ENCODE measurements around the gene ZNF618. TPM values are rescaled to one million over a fixed set of nuclear protein-coding genes. Genes with fewer than 3 reads are reported as not detected.

Gene ZNF618
- total and polyA plus RNA-seq, 8 donors: 5.1 to 14.0 (median 8.1) TPM

DNA sequence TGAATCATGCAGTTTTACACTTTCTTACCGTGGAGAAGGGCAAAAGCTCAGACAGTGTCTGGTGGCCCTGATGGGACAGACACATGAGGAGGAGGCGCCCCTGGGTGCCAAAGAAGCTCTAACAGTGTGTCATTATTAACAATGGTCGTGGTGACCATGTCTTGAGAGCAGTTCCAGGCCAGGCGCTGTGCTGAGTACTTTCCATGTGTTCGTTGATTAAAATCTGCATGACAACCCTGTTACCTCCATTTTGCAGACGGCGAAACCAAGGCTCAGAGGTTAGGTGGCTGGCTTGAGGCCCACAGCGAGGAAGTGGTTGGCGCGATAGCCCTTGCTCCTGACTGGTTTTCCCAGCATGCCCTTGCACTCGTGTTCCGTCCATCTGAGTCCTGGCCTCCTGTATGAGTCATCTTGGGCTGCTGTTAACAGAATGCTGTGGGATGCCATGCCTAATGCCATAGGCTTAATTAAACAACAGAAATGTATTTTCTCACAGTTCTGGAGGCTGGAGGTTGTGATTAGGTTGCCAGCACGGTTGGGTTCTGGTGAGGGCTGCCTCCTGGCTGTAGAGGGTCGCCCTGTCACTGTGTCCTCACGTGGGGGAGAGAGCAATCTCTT is 110.0 kb downstream of the ZNF618 start:
- DNase-seq (no peak), FAIRE-seq (no peak), ATAC-seq (peak in 1 of 4 donors; percentile 18)
- H3K27me3 ChIP-seq: no peaks in the 10 kb centered on the region
- H3K4me1 ChIP-seq: no peaks in the 10 kb centered on the region
- no peak overlapping the region for H3K27ac ChIP-seq
- WGBS, 2 donors: 92 to 94% methylated on average over 15 of the region's 15 CpGs
- intact Hi-C loops (cut with DNase I): no loop called here
- TF ChIP-seq, protein P1, sequence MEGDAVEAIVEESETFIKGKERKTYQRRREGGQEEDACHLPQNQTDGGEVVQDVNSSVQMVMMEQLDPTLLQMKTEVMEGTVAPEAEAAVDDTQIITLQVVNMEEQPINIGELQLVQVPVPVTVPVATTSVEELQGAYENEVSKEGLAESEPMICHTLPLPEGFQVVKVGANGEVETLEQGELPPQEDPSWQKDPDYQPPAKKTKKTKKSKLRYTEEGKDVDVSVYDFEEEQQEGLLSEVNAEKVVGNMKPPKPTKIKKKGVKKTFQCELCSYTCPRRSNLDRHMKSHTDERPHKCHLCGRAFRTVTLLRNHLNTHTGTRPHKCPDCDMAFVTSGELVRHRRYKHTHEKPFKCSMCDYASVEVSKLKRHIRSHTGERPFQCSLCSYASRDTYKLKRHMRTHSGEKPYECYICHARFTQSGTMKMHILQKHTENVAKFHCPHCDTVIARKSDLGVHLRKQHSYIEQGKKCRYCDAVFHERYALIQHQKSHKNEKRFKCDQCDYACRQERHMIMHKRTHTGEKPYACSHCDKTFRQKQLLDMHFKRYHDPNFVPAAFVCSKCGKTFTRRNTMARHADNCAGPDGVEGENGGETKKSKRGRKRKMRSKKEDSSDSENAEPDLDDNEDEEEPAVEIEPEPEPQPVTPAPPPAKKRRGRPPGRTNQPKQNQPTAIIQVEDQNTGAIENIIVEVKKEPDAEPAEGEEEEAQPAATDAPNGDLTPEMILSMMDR (IDR thresholded peaks at IDR 0.05): no peak
- H3K36me3 ChIP-seq: peaks cover 0 to 15% (median 0%) of the 10 kb centered on the region in 3 donors
- no peaks in the 10 kb centered on the region for H3K9me3 ChIP-seq
- no peak overlapping the region for H3K4me3 ChIP-seq

DNA sequence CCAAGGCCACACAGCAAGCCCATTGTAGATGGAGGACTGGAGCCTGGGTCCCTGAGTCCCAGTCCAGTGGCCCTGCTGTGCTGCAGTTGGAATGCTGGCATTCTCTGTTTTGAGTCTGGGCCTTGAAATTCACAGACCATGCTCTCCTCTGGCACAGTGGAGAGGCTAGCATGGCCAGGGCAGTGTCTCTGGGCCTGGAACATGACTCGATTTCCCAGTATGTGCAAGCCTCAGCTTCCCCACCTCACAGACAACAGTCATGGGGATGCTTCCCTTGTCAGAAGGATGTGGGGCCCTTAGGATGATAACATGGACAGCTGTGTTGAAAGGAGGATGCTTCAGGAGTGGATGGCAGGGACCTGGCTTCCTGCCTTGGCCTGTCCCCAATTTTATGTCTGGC is 110.8 kb downstream of the ZNF618 start:
- 88 to 100% methylated on average over 1 of the region's 1 CpG for WGBS, 2 donors
- ATAC-seq: no peak
- intact Hi-C loops (cut with DNase I): no loop called here
- FAIRE-seq: no peak
- TF ChIP-seq, protein P1 (IDR thresholded peaks at IDR 0.05): no peak
- no peak for DNase-seq
- Histone ChIP-seq H3K4me3 (no peak overlapping the region), H3K9me3 (no peaks in the 10 kb centered on the region), H3K36me3 (peaks cover 0 to 15% (median 0%) of the 10 kb centered on the region in 3 donors), H3K4me1 (no peaks in the 10 kb centered on the region), H3K27me3 (no peaks in the 10 kb centered on the region), H3K27ac (no peak overlapping the region)

DNA sequence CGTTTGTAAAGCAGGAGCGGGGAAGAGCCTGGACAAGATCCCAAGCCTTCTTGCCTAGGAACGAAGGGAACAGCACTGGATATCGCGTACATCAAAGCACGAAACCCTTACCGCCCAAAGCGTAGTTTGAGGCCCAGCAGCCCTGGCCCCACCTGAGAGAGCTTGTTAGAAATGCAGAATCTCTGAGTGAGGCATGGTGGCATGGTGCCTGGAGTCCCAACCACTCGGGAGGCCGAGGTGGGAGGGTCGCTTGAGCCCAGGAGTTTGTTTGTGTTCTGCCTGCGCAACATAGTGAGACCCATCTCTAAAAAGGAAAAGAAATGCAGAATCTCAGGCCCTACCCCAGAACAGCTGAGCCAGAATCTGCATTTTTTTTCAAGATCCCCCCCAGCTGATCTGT is 111.4 kb downstream of the ZNF618 start:
- TF ChIP-seq, protein P1 (IDR thresholded peaks at IDR 0.05): no peak
- Histone ChIP-seq H3K4me1 (peaks cover 0 to 3% (median 0%) of the 10 kb centered on the region in 3 donors), H3K36me3 (peaks cover 0 to 15% (median 0%) of the 10 kb centered on the region in 3 donors), H3K4me3 (no peak overlapping the region), H3K9me3 (no peaks in the 10 kb centered on the region), H3K27me3 (no peaks in the 10 kb centered on the region), H3K27ac (no peak overlapping the region)
- ATAC-seq: no peak
- no peak for FAIRE-seq
- 87 to 96% methylated on average over 12 of the region's 12 CpGs for WGBS, 2 donors
- intact Hi-C loops (cut with DNase I): no loop called here
- DNase-seq: no peak

- TF ChIP-seq, protein P1 (IDR thresholded peaks at IDR 0.05): no peak
- Histone ChIP-seq H3K27me3 (no peaks in the 10 kb centered on the region), H3K9me3 (no peaks in the 10 kb centered on the region), H3K36me3 (peaks cover 0 to 15% (median 0%) of the 10 kb centered on the region in 3 donors), H3K27ac (no peak overlapping the region), H3K4me1 (peaks cover 1 to 12% (median 3%) of the 10 kb centered on the region in 3 donors), H3K4me3 (no peak overlapping the region)
- intact Hi-C loops (cut with DNase I): no loop called here
- WGBS, 2 donors: 96 to 97% methylated on average over 23 of the region's 23 CpGs
- DNase-seq (no peak), FAIRE-seq (no peak), ATAC-seq (no peak)
Observed at GRCh38 chr9:113988385-113989016, 112.4 kb downstream of the ZNF618 start.
